ENCODE data around the gene DYNLT4.
A peak's percentile ranks its signal among the peaks of the same experiment; 100 is the strongest.
"Not testable (repeated sequence)": the region's sequence is repeated elsewhere in the genome, so short reads cannot be mapped to it uniquely, and the experiment has no call there.

Gene DYNLT4

DNA sequence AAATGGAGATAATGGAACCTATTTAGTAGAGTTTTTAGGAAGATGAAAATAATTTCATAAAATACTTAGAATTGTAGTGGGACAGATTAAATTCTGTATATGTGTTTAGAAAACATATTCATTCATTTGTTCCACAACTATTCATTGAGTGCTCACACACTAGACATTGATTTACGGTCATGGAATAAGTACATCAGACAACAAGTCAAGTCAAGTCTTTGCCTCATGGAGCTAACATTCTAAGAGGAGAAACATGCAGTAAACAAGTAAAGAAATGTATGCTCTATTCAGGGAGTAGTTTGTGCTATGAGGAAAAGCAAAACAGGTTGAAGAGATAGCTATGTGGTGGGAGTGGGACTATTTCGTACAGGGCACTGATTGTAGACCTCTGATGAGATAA, 10.2 kb upstream of the DYNLT4 start:
- in situ Hi-C loops (cut with HindIII; ENCODE audit: low sequenced_read_pairs), result no loop called here
- H3K4me3 ChIP-seq (ENCODE audit: low read depth, low read length), result no peak overlapping the region
- TF ChIP-seq, protein P1, sequence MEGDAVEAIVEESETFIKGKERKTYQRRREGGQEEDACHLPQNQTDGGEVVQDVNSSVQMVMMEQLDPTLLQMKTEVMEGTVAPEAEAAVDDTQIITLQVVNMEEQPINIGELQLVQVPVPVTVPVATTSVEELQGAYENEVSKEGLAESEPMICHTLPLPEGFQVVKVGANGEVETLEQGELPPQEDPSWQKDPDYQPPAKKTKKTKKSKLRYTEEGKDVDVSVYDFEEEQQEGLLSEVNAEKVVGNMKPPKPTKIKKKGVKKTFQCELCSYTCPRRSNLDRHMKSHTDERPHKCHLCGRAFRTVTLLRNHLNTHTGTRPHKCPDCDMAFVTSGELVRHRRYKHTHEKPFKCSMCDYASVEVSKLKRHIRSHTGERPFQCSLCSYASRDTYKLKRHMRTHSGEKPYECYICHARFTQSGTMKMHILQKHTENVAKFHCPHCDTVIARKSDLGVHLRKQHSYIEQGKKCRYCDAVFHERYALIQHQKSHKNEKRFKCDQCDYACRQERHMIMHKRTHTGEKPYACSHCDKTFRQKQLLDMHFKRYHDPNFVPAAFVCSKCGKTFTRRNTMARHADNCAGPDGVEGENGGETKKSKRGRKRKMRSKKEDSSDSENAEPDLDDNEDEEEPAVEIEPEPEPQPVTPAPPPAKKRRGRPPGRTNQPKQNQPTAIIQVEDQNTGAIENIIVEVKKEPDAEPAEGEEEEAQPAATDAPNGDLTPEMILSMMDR (IDR thresholded peaks at IDR 0.05; ENCODE audit: low read depth, low read length, missing control alignments), result no peak
- no peak for DNase-seq (ENCODE audit: low read depth)

DNA sequence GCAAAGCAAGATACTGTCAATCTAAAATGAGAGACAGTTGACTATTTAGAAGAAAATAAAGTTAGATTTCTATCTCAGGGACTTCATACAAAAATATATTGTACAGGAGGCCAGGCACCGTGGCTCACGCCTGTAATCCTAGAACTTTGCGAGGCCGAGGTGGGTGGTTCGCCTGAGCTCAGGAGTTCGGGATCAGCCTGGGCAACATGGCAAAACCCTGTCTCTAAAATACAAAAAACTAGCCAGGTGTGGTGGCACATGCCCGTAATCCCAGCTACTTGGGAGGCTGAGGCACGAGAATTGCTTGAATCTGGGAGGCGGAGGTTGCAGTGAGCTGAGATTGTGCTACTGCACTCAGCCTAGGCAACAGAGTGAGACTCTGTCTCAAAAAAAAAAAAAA, 8.8 kb upstream of the DYNLT4 start:
- in situ Hi-C loops (cut with HindIII; ENCODE audit: low sequenced_read_pairs); DNase-seq (ENCODE audit: low read depth); H3K4me3 ChIP-seq (ENCODE audit: low read depth, low read length): not testable (repeated sequence)

DNA sequence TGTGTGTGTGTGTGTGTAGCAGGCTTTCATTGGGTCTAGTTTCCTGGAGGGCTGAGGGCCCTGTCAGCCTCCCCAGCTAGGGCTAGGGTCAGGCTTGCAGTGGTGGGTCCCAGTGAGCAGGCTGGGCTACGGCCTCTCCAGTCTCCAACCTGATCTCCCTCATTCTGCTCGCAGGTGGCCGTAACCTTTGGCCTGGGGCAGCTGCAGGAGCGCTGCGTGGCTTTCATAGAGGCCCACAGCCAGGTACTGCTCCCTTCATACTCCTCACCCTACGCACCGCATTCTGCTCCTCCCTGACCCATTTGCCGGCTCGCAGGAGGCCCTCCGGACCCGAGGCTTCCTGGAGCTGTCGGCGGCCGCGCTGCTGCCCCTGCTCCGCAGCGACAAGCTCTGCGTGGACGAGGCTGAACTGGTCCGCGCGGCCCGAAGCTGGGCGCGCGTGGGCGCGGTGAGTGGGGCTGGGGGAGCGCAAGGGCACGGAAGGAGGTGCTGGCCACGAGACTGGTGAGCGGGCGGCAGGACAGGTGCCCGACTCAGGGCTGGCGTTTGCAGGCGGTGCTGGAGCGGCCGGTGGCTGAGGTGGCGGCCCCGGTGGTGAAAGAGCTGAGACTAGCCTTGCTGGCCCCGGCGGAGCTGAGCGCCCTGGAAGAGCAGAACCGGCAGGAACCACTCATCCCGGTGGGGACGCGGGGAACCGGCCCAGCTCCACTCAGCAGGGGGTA, 5.8 kb upstream of the DYNLT4 start:
- DNase-seq (ENCODE audit: low read depth), result no peak
- TF ChIP-seq, protein P1 (IDR thresholded peaks at IDR 0.05; ENCODE audit: low read depth, low read length, missing control alignments), result no peak
- peak overlapping the region; percentile 37 for H3K4me3 ChIP-seq (ENCODE audit: low read depth, low read length)
- in situ Hi-C loops (cut with HindIII; ENCODE audit: low sequenced_read_pairs), result no loop called here

DNA sequence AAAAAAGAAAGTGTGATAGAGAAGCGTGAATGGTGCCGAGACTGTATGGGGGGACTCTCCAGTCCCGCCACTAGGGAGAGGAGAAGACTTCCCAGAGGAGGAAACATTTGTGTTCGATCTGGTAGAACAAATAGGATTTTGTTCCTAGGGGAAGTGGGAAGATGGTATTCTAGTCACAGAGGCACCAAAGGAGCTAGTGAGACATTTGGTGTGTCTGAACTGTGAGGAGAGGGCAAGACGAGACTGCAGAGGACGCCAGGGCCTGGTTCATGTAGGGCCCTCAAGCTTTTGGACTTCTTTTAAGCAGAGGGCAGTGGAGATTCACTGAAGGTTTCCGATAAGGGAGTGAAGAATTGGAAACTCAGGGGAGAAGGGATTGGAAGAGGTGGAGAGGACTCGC, 4.1 kb upstream of the DYNLT4 start:
- no peak for DNase-seq (ENCODE audit: low read depth)
- in situ Hi-C loops (cut with HindIII; ENCODE audit: low sequenced_read_pairs), result no loop called here
- TF ChIP-seq, protein P1 (IDR thresholded peaks at IDR 0.05; ENCODE audit: low read depth, low read length, missing control alignments), result no peak
- no peak overlapping the region for H3K4me3 ChIP-seq (ENCODE audit: low read depth, low read length)

DNA sequence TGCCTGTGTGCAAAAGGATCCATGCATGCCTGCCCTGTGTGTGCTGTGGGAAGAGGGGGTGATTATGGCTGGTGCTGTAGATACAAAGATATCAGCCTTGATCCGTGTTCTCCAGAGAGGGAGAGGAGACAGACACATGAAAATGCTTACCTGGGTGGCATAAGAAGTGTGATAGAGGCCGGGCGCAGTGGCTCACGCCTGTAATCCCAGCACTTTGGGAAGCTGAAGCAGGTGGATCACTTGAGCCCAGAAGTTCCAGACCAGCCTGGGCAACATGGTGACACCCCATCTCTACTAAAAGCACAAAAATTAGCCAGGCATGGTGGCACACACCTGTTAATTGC, 3.6 kb upstream of the DYNLT4 start:
- H3K4me3 ChIP-seq (ENCODE audit: low read depth, low read length); DNase-seq (ENCODE audit: low read depth); in situ Hi-C loops (cut with HindIII; ENCODE audit: low sequenced_read_pairs): not testable (repeated sequence)

DNA sequence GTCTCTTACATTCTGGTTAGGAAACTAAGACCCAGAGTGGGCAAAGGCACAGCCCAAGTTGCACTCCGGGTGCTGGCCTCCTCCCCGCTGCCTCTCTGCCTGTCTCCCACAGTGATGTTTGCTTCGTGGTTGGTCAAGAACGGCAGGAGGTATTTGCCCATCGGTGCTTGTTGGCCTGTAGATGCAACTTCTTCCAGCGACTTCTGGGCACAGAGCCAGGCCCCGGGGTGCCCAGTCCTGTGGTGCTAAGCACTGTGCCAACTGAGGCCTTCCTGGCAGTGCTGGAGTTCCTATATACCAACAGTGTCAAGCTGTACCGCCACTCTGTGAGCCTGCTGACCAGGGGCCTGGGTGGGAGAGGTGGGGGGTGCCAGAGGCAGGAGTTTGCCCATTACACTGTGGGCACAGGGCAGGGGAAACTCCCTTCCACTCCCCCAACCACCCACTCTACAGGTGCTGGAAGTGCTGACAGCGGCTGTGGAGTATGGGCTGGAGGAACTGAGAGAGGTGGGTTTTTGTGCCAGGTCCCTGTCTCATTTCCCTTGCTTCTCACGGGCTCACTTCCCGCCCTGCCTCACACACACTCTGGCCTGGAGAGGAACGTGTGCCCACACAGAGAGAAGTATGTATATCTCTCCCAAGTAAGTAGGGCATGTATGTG, 3.1 kb upstream of the DYNLT4 start:
- no peak for DNase-seq (ENCODE audit: low read depth)
- TF ChIP-seq, protein P1 (IDR thresholded peaks at IDR 0.05; ENCODE audit: low read depth, low read length, missing control alignments), result no peak
- in situ Hi-C loops (cut with HindIII; ENCODE audit: low sequenced_read_pairs), result no loop called here
- peak overlapping the region; percentile 23 for H3K4me3 ChIP-seq (ENCODE audit: low read depth, low read length)

DNA sequence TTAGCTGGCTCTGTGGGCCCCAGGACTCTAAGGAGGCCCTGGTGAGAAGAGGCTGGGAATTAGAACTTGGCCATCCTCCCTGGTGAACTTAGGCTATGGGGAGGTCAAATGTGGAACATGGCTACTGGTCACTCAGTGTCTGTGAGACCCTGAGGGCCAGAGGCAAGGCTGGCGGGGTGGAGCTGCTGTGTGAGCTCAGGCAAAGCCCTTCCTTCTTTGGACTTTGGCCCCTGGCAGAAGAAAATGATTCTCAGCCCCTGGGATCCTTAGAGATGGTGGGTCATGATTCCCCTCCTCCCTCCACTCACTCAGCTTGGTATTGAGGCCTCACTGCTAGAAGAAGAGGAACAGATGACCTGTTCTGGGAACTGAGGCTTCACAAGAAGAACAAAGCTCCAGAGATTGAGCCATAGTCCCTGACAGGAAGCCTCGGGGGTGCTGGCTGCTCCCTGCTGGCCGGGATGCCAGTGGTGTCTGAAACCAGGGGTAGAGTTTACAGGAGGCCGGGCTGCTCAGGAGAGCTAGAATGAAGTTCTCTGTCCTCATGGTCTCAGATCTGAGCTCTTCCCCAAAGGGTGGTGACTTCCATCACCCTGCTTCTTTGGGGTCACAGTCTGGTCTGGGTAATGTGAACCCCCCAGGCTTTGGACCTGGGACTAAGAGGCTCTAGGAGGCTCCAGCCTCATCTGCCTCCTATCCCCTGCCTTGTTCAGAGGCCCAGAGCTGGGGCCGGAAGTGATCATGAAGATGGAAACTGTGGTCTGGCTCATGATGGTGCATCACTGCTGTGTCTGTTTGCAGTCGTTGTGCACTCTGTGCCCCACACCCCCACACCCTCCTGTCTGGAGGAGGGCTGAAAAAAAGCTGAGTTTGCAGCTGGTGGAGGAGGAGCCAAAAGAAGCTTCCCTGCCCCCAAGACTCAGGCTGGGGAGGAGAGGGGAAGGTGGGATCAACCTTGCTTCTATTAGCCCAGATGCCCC, 2.1 kb upstream of the DYNLT4 start:
- DNase-seq (ENCODE audit: low read depth), result no peak
- H3K4me3 ChIP-seq (ENCODE audit: low read depth, low read length), result peak overlapping the region; percentile 23
- in situ Hi-C loops (cut with HindIII; ENCODE audit: low sequenced_read_pairs), result no loop called here
- TF ChIP-seq, protein P1 (IDR thresholded peaks at IDR 0.05; ENCODE audit: low read depth, low read length, missing control alignments), result no peak
